Stomach (tissue), 9 donors: Measurements from ENCODE around the gene LRCH3. TPM values are rescaled to one million over a fixed set of nuclear protein-coding genes. Genes with fewer than 3 reads are reported as not detected.

Experiments
- DNase-seq, 2 donors: peaks; one replicate each; pipeline versions ENCODE4 v3.0.0 to v3.0.0-alpha.2; 2013 to 2019
- H3K27ac ChIP-seq, 5 donors: fragments of 200-600 bp in 4 of 5; sonication (generic) in 4 of 5; one replicate each; pipeline ENCODE4 v1.5.1; 2013 to 2019; ENCODE audit warnings: mild to moderate bottlenecking in 1 of 5, moderate library complexity in 1 of 5
- H3K27me3 ChIP-seq, 3 donors: fragments of 200-600 bp; sonication (generic); one replicate each; pipeline ENCODE4 v1.5.1; 2017 to 2019; ENCODE audit warnings: mixed run types in 1 of 3
- H3K36me3 ChIP-seq, 4 donors: fragments of 200-600 bp; sonication (generic); 1 replicate in 3 of 4; 2 replicates in 1 of 4; pipeline ENCODE4 v1.5.1; 2016 to 2019
- H3K4me1 ChIP-seq, 4 donors: fragments of 200-600 bp; sonication (generic); one replicate each; pipeline ENCODE4 v1.5.1; 2016 to 2019
- H3K4me3 ChIP-seq, 4 donors: fragments of 200-600 bp; sonication (generic) in 3 of 4; one replicate each; pipeline ENCODE4 v1.5.1; 2016 to 2019; ENCODE audit warnings: mild to moderate bottlenecking in 1 of 4
- H3K9me3 ChIP-seq, 4 donors: fragments of 200-600 bp; sonication (generic); one replicate each; pipeline ENCODE4 v1.5.1; 2016 to 2019
- CTCF ChIP-seq, 7 experiments: fragments of 450-650 bp in 4 of 7; fragments of 200-600 bp in 3 of 7; sonication (generic) in 3 of 7; IDR thresholded peaks; one replicate each; pipeline ENCODE4 v1.5.1; 2016 to 2019; ENCODE audit warnings: antibody characterized with exemption in 7 of 7, control low read depth in 2 of 7, mild to moderate bottlenecking in 1 of 7
- EP300 ChIP-seq: sonication (generic); formaldehyde crosslinking; IDR thresholded peaks from one replicate; pipeline ENCODE4 v1.6.1; 2017; ENCODE audit warnings: antibody characterized with exemption
- POLR2A ChIP-seq, 4 donors: fragments of 450-650 bp; IDR thresholded peaks; one replicate each; pipeline ENCODE4 v1.6.1; 2016; ENCODE audit warnings: antibody characterized with exemption in 4 of 4, control low read depth in 2 of 4, mild to moderate bottlenecking in 1 of 4, moderate library complexity in 1 of 4
- POLR2AphosphoS5 ChIP-seq, 3 donors: sonication (generic); formaldehyde crosslinking; IDR thresholded peaks; one replicate each; pipeline ENCODE4 v1.6.1; 2016; ENCODE audit warnings: antibody characterized with exemption in 3 of 3
- WGBS, 5 donors: extraction: QIAGEN DNeasy Blood & Tissue Kit in 3 of 5; methylation state at CpG; one replicate each; pipeline versions ENCODE4 v1.1.5 to v1.1.7; 2013 to 2018; 5-methylcytosine and 5-hydroxymethylcytosine counted together
- intact Hi-C: fragments of 100-400 bp; cut with DNase I; formaldehyde crosslinking; loops from one replicate; pipeline ENCODE4 v1.15.1; 2023; ENCODE audit warnings: low total_unique reads
- polyA plus RNA-seq, 3 donors: library from polyadenylated mRNA; stranded (reverse); fragments of 200-250 nt; gene quantifications; one replicate each; pipeline ENCODE4 v1.2.3, GENCODE V29; 2013
- total RNA-seq, 5 donors: library from RNA; depleted of rRNA; stranded (reverse); fragments of >200 nt; gene quantifications; one replicate each; pipeline versions ENCODE4 v1.1.0 to v1.2.3, GENCODE V29; 2014 to 2016
- donor health status: healthy with polysubstance abuse.
- donor health status: Bipolar disorder and iron deficiency.
- donor health status: healthy.

LRCH3 gene
- total and polyA plus RNA-seq, 8 donors: 5.9 to 117 (median 36.7) TPM

- TF ChIP-seq POLR2A (IDR thresholded peaks at IDR 0.05) (no peak), CTCF (IDR thresholded peaks at IDR 0.05) (no peak), EP300 (no peak), POLR2AphosphoS5 (IDR thresholded peaks at IDR 0.05) (no peak)
- peaks cover 19 to 92% (median 87%) of the 10 kb centered on the region in 4 donors for H3K36me3 ChIP-seq
- no peaks in the 10 kb centered on the region for H3K9me3 ChIP-seq
- H3K4me3 ChIP-seq: no peak overlapping the region
- H3K27me3 ChIP-seq: no peaks in the 10 kb centered on the region
- intact Hi-C loops: no loop called here
- WGBS, 5 donors: 78 to 87% (median 80%) methylated on average over 6 of the region's 6 CpGs
- no peak overlapping the region for H3K27ac ChIP-seq
- no peaks in the 10 kb centered on the region for H3K4me1 ChIP-seq
- DNase-seq: no peak
Measured at GRCh38 chr3:197830308-197830966, 39.4 kb downstream of the LRCH3 start.

GRCh38 chr3:197830967-197831313 lies 39.9 kb downstream of the LRCH3 start:
- Histone ChIP-seq H3K36me3 (peaks cover 19 to 97% (median 92%) of the 10 kb centered on the region in 4 donors), H3K4me1 (no peaks in the 10 kb centered on the region), H3K4me3 (no peak overlapping the region), H3K27ac (no peak overlapping the region), H3K9me3 (no peaks in the 10 kb centered on the region), H3K27me3 (no peaks in the 10 kb centered on the region)
- DNase-seq: no peak
- WGBS, 5 donors: 86 to 96% (median 93%) methylated on average over 8 of the region's 8 CpGs
- no peak for TF ChIP-seq EP300
- TF ChIP-seq CTCF (IDR thresholded peaks at IDR 0.05): no peak
- no peak for TF ChIP-seq POLR2AphosphoS5 (IDR thresholded peaks at IDR 0.05)
- TF ChIP-seq POLR2A (IDR thresholded peaks at IDR 0.05): no peak
- intact Hi-C loops: no loop called here

- TF ChIP-seq POLR2A (IDR thresholded peaks at IDR 0.05) (no peak), CTCF (IDR thresholded peaks at IDR 0.05) (no peak), EP300 (no peak)
- no peak for DNase-seq
- peaks cover 21 to 95% (median 87%) of the 10 kb centered on the region in 4 donors for H3K36me3 ChIP-seq
- H3K4me1 ChIP-seq: no peaks in the 10 kb centered on the region
- intact Hi-C loops: no loop called here
- H3K27me3 ChIP-seq: no peaks in the 10 kb centered on the region
- 88 to 93% (median 91%) methylated on average over 8 of the region's 8 CpGs for WGBS, 5 donors
- no peak overlapping the region for H3K4me3 ChIP-seq
- no peak overlapping the region for H3K27ac ChIP-seq
- no peaks in the 10 kb centered on the region for H3K9me3 ChIP-seq
Measured at GRCh38 chr3:197833930-197834715, 43.1 kb downstream of the LRCH3 start.

- Histone ChIP-seq H3K27ac (no peak overlapping the region), H3K36me3 (peaks cover 30 to 98% (median 86%) of the 10 kb centered on the region in 4 donors), H3K4me1 (no peaks in the 10 kb centered on the region), H3K4me3 (no peak overlapping the region), H3K27me3 (no peaks in the 10 kb centered on the region), H3K9me3 (no peaks in the 10 kb centered on the region)
- DNase-seq: no peak
- WGBS, 5 donors: 96 to 98% (median 97%) methylated on average over 5 of the region's 5 CpGs
- TF ChIP-seq POLR2A (IDR thresholded peaks at IDR 0.05) (no peak), CTCF (IDR thresholded peaks at IDR 0.05) (no peak), EP300 (no peak), POLR2AphosphoS5 (IDR thresholded peaks at IDR 0.05) (no peak)
- intact Hi-C loops: no loop called here
Measured at GRCh38 chr3:197835509-197835908, 44.5 kb downstream of the LRCH3 start.
